Endothelial cell of umbilical vein (primary cell): ENCODE data around the gene RFC3. TPM values are rescaled to one million over a fixed set of nuclear protein-coding genes. Genes with fewer than 3 reads are reported as not detected.

Experiments used
- BruUV-seq: library from RNA; stranded (reverse); fragments of 400-500 nt; replicated peaks from 2 replicates; lab custom pipeline; 2021; lab: Mats Ljungman, UMichigan
- CTCF ChIA-PET: fragments of 300-600, 350-600 bp; sonication (Branson Sonifier 250); formaldehyde crosslinking; loops from one replicate; lab custom pipeline; 2021; ENCODE audit warnings: antibody characterized with exemption, inconsistent platforms; lab: Charles Lee
- POLR2A ChIA-PET: fragments of 300-600, 350-600 bp; sonication (Branson Sonifier 250); formaldehyde crosslinking; loops from one replicate; lab custom pipeline; 2021; ENCODE audit warnings: antibody characterized with exemption, inconsistent platforms; lab: Charles Lee
- DNase-seq: peaks from one replicate; pipeline ENCODE4 v3.0.0-alpha.2; 2011; ENCODE audit warnings: low read depth, low spot score
- FAIRE-seq: peaks from 2 replicates; lab custom pipeline; 2011; peaks lifted over from hg19 to GRCh38; lab: Jason Lieb, UNC
- H2AFZ ChIP-seq: 2 replicates; pipeline ENCODE4 v1.6.0; 2012; ENCODE audit warnings: low read depth, low read length, control low read depth, inconsistent platforms
- H3K27ac ChIP-seq: 2 replicates; pipeline ENCODE4 v1.5.1; 2011; ENCODE audit warnings: low read depth, mild to moderate bottlenecking, control low read depth, low read length, moderate library complexity; ENCODE audit not compliant: insufficient read depth
- H3K27me3 ChIP-seq, 2 experiments: 2 replicates each; pipeline versions ENCODE4 v1.6.0 to v1.6.1; 2011; ENCODE audit warnings: low read length in 2 of 2, mixed read lengths in 1 of 2; ENCODE audit not compliant: control insufficient read depth in 2 of 2, insufficient read depth in 2 of 2
- H3K36me3 ChIP-seq, 2 experiments: 2 replicates in 1 of 2; 3 replicates in 1 of 2; pipeline ENCODE4 v1.5.1; 2011; ENCODE audit warnings: low read length in 2 of 2, mild to moderate bottlenecking in 1 of 2, moderate library complexity in 1 of 2; ENCODE audit not compliant: control insufficient read depth in 2 of 2, insufficient read depth in 2 of 2; ENCODE audit errors: extremely low read depth in 1 of 2
- H3K4me1 ChIP-seq: 3 replicates; pipeline ENCODE4 v1.5.1; 2011; ENCODE audit warnings: mild to moderate bottlenecking, low read length; ENCODE audit not compliant: control insufficient read depth, insufficient read depth; ENCODE audit errors: extremely low read depth
- H3K4me2 ChIP-seq: 2 replicates; pipeline ENCODE4 v1.6.1; 2011; ENCODE audit warnings: low read length, control low read depth, mixed read lengths; ENCODE audit not compliant: insufficient read depth
- H3K4me3 ChIP-seq, 3 experiments: fragments of 200-600 bp in 1 of 3; sonication (generic), shearing (Covaris generic) in 1 of 3; replicated peaks in 1 of 3; 2 replicates each; pipeline ENCODE4 v1.5.1; 2011 to 2016; ENCODE audit warnings: control low read depth in 3 of 3, low read length in 3 of 3, mild to moderate bottlenecking in 2 of 3, inconsistent platforms in 1 of 3, low read depth in 1 of 3, moderate library complexity in 1 of 3; ENCODE audit not compliant: insufficient read depth in 1 of 3
- H3K79me2 ChIP-seq: 2 replicates; pipeline ENCODE4 v1.6.0; 2012; ENCODE audit warnings: low read length, inconsistent platforms; ENCODE audit not compliant: control insufficient read depth, insufficient read depth
- H3K9ac ChIP-seq: replicated peaks from 2 replicates; pipeline ENCODE3; 2011; ENCODE audit warnings: low read length, control low read depth; ENCODE audit not compliant: insufficient read depth; ENCODE audit errors: extremely low read depth
- H3K9me1 ChIP-seq: replicated peaks from 3 replicates; pipeline ENCODE4 v1.6.0; 2011; ENCODE audit warnings: mild to moderate bottlenecking, low read length; ENCODE audit not compliant: control insufficient read depth, insufficient read depth; ENCODE audit errors: extremely low read depth
- H3K9me3 ChIP-seq: replicated peaks from 2 replicates; pipeline ENCODE4 v1.5.1; 2012; ENCODE audit warnings: low read length, inconsistent platforms; ENCODE audit not compliant: control insufficient read depth, insufficient read depth
- H4K20me1 ChIP-seq: replicated peaks from 2 replicates; pipeline ENCODE3; 2011; ENCODE audit warnings: mild to moderate bottlenecking, low read length; ENCODE audit not compliant: control insufficient read depth, insufficient read depth; ENCODE audit errors: extremely low read depth
- EZH2 ChIP-seq: IDR thresholded peaks from 2 replicates; pipeline ENCODE4 v1.6.1; 2012; ENCODE audit warnings: borderline replicate concordance, low read depth, mild to moderate bottlenecking, moderate library complexity, low read length, inconsistent platforms; ENCODE audit not compliant: severe bottlenecking
- FOS ChIP-seq: IDR thresholded peaks from 2 replicates; pipeline ENCODE4 v1.6.1; 2011; ENCODE audit warnings: mild to moderate bottlenecking, low read length, moderate library complexity, borderline replicate concordance; ENCODE audit not compliant: insufficient read depth
- GATA2 ChIP-seq: IDR thresholded peaks from 2 replicates; pipeline ENCODE4 v1.7.0; 2011; ENCODE audit warnings: low read depth, mild to moderate bottlenecking, moderate library complexity, mixed read lengths, low read length; ENCODE audit not compliant: insufficient read length, insufficient read depth
- POLR2A ChIP-seq: IDR thresholded peaks from 2 replicates; pipeline ENCODE4 v1.6.1; 2012; ENCODE audit warnings: low read depth, mild to moderate bottlenecking, control low read depth, low read length
- POLR2AphosphoS5 ChIP-seq: IDR thresholded peaks from 2 replicates; pipeline ENCODE4 v1.6.1; 2012; ENCODE audit warnings: low read depth, mild to moderate bottlenecking, control low read depth, low read length, moderate library complexity; ENCODE audit not compliant: insufficient read depth
- dilution Hi-C: fragments of 300-500 bp; cut with MboI; formaldehyde crosslinking; loops from one replicate; pipeline ENCODE4 v1.15.0; 2019; ENCODE audit warnings: low sequenced_read_pairs; ENCODE audit not compliant: extremely low pct_ligation_motif_present
- intact Hi-C: fragments of 100-400 bp; cut with micrococcal nuclease; formaldehyde crosslinking; loops from one replicate; pipeline ENCODE4 v1.10.0; 2022
- polyA plus RNA-seq, 4 experiments: library from polyadenylated mRNA; depleted of rRNA in 3 of 4; stranded (reverse) in 3 of 4; unstranded in 1 of 4; fragments of >200 nt; gene quantifications; 2 replicates each; pipeline versions ENCODE4 v1.2.1 to v1.2.3, GENCODE V29; 2011 to 2012; ENCODE audit warnings: missing spikeins in 1 of 4
- total RNA-seq: library from RNA; stranded (reverse); gene quantifications from 2 replicates; pipeline ENCODE4 v1.2.3, GENCODE V29; 2021
- TF ChIP-seq, protein P1 (sequence below): IDR thresholded peaks from 2 replicates; pipeline ENCODE4 v1.6.1; 2011; ENCODE audit not compliant: insufficient read depth, insufficient read length
- TF ChIP-seq, protein P2 (sequence below), 2 donors: IDR thresholded peaks; 1 replicate in 1 of 2; 2 replicates in 1 of 2; pipeline ENCODE4 v1.5.1; 2011; ENCODE audit warnings: low read length in 2 of 2, mild to moderate bottlenecking in 2 of 2, moderate library complexity in 2 of 2, control low read depth in 1 of 2, inconsistent platforms in 1 of 2, low read depth in 1 of 2; ENCODE audit not compliant: insufficient read depth in 1 of 2; ENCODE audit errors: extremely low read depth in 1 of 2

Gene RFC3
- total and polyA plus RNA-seq, 2 donors (not counting 3 experiments of a cell fraction or from before 2014, with no cell fraction given), result 7.3 to 17.9 TPM

DNA sequence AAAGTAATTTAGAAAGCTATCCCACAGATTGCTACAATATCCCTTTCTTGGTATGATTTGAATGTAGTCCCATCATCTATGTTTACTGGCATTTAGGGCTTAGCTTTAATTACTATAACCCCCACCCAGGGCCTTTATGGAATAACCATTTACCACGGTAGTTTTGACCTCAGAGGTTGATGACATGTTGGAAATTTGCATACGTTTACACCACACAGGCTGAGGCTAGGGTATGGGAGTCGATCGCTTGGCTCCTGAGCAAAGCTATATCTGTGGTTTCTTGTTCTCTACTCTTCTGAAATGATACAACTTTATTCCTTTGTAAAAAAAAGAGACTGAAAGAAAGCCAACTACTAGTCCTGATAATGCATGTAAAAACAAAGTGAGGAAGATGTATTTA lies 28.2 kb upstream of the RFC3 start:
- Histone ChIP-seq H3K9ac (no peak overlapping the region), H3K79me2 (no peaks in the 10 kb centered on the region), H3K27ac (no peak overlapping the region), H4K20me1 (no peaks in the 10 kb centered on the region), H3K4me2 (no peak overlapping the region), H2AFZ (no peak overlapping the region), H3K9me3 (no peaks in the 10 kb centered on the region), H3K27me3 (peaks cover 0 to 4% of the 10 kb centered on the region in 2 experiments), H3K9me1 (no peaks in the 10 kb centered on the region), H3K4me1 (no peaks in the 10 kb centered on the region), H3K4me3 (no peak overlapping the region), H3K36me3 (no peaks in the 10 kb centered on the region)
- ChIA-PET POLR2A (no interaction called here), CTCF (interaction anchor here (4.8 kb wide), 1 partner anchor 10 kb away, joined by 28 read pairs; no protein-coding TSS in a partner anchor)
- DNase-seq (no peak), FAIRE-seq (no peak)
- no TSS peak for BruUV-seq
- TF ChIP-seq, protein P1, sequence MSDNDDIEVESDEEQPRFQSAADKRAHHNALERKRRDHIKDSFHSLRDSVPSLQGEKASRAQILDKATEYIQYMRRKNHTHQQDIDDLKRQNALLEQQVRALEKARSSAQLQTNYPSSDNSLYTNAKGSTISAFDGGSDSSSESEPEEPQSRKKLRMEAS, result no peak
- TF ChIP-seq GATA2 (no peak), POLR2A (no peak)
- TF ChIP-seq, protein P2, sequence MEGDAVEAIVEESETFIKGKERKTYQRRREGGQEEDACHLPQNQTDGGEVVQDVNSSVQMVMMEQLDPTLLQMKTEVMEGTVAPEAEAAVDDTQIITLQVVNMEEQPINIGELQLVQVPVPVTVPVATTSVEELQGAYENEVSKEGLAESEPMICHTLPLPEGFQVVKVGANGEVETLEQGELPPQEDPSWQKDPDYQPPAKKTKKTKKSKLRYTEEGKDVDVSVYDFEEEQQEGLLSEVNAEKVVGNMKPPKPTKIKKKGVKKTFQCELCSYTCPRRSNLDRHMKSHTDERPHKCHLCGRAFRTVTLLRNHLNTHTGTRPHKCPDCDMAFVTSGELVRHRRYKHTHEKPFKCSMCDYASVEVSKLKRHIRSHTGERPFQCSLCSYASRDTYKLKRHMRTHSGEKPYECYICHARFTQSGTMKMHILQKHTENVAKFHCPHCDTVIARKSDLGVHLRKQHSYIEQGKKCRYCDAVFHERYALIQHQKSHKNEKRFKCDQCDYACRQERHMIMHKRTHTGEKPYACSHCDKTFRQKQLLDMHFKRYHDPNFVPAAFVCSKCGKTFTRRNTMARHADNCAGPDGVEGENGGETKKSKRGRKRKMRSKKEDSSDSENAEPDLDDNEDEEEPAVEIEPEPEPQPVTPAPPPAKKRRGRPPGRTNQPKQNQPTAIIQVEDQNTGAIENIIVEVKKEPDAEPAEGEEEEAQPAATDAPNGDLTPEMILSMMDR (IDR thresholded peaks at IDR 0.05; ENCODE audit: extremely low read depth in 1 of 2, insufficient read depth in 1 of 2, low read depth in 1 of 2, low read length in 2 of 2), result no peak
- intact Hi-C loops (no loop called here), dilution Hi-C loops (no loop called here)

DNA sequence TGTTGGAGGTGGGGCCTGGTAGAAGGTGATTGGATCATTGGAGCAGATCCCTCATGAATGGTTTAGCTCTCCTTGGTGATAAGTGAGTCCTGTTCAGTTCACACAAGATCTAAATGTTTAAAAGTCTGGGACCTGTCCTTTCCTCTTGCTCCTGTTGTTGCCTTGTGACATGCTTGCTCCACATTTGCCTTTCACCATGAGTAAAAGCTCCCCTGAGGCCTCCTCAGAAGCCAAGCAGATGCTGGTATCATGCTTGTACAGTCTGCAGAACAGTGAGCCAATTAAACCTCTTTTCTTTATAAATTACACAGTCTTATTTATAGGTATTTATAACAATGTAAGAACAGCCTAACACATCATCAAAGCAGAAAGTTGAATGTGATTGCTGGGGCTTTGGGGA lies 24.2 kb upstream of the RFC3 start:
- Histone ChIP-seq H3K9ac (no peak overlapping the region), H3K4me3 (no peak overlapping the region), H3K9me1 (no peaks in the 10 kb centered on the region), H3K27ac (no peak overlapping the region), H3K4me2 (no peak overlapping the region), H4K20me1 (no peaks in the 10 kb centered on the region), H2AFZ (no peak overlapping the region), H3K27me3 (peaks cover 0 to 4% of the 10 kb centered on the region in 2 experiments), H3K36me3 (no peaks in the 10 kb centered on the region), H3K4me1 (no peaks in the 10 kb centered on the region), H3K79me2 (no peaks in the 10 kb centered on the region), H3K9me3 (no peaks in the 10 kb centered on the region)
- DNase-seq (no peak), FAIRE-seq (no peak)
- ChIA-PET POLR2A (no interaction called here), CTCF (no interaction called here)
- no peak for TF ChIP-seq POLR2AphosphoS5
- TF ChIP-seq FOS, result no peak
- no peak for TF ChIP-seq EZH2
- dilution Hi-C loops, result no loop called here
- intact Hi-C loops, result no loop called here
- BruUV-seq, result no TSS peak
